ENCODE measurements around the gene CTNNAL1. TPM values are rescaled to one million over a fixed set of nuclear protein-coding genes. Genes with fewer than 3 reads are reported as not detected.

CTNNAL1 gene
- total and polyA plus RNA-seq, 2 donors (not counting 1 experiment from before 2014, with no cell fraction given): 0.04 to 1.5 TPM

GRCh38 chr9:109050444-109050843, 37.1 kb upstream of the CTNNAL1 start:
- H3K4me3 Mint-ChIP-seq: no peak overlapping the region
- ChIA-PET POLR2A (no interaction called here), CTCF (no interaction called here)
- Histone ChIP-seq H3K36me3 (replicated peaks in 1 of 2; ENCODE audit: control extremely low read depth in 1 of 2, control insufficient read depth in 1 of 2, extremely low read depth in 1 of 2, insufficient read depth in 2 of 2, low read length in 1 of 2) (peaks cover 7 to 52% of the 10 kb centered on the region in 2 experiments), H3K27ac (ENCODE audit: low read length in 2 of 2) (no peak overlapping the region), H3K4me1 (ENCODE audit: control insufficient read depth in 2 of 2, insufficient read depth in 2 of 2, low read length in 2 of 2) (no peaks in the 10 kb centered on the region), H3K9ac (ENCODE audit: low read length) (no peak overlapping the region), H3K79me2 (ENCODE audit: control insufficient read depth, insufficient read depth, low read length) (no peaks in the 10 kb centered on the region), H3K9me3 (ENCODE audit: control extremely low read depth in 1 of 3, control insufficient read depth in 2 of 3, insufficient read depth in 1 of 3, low read length in 2 of 3) (no peaks in the 10 kb centered on the region), H3K27me3 (replicated peaks in 1 of 4; ENCODE audit: control extremely low read depth in 1 of 4, control insufficient read depth in 3 of 4, insufficient read depth in 4 of 4, low read length in 3 of 4) (no peaks in the 10 kb centered on the region), H4K20me1 (ENCODE audit: control insufficient read depth, insufficient read depth, low read length, poor library complexity, severe bottlenecking) (no peaks in the 10 kb centered on the region), H3K4me3 (ENCODE audit: control extremely low read depth in 1 of 5, extremely low read depth in 1 of 5, insufficient read depth in 1 of 5, low read depth in 2 of 5, low read length in 4 of 5) (no peak overlapping the region), H2AFZ (ENCODE audit: insufficient read depth, low read depth, low read length, poor library complexity, severe bottlenecking) (no peak overlapping the region), H3K4me2 (replicated peaks; ENCODE audit: low read depth, low read length, poor library complexity, severe bottlenecking) (no peak overlapping the region)
- no peak overlapping the region for H3K27ac Mint-ChIP-seq
- no peak for TF ChIP-seq CTCF (IDR thresholded peaks at IDR 0.05)
- no peak for TF ChIP-seq EZH2 (IDR thresholded peaks at IDR 0.05; ENCODE audit: borderline replicate concordance, insufficient read depth, low read depth, low read length, poor library complexity, severe bottlenecking)
- ATAC-seq (ENCODE audit: low read depth) (no peak), DNase-seq (no peak)
- intact Hi-C loops (cut with micrococcal nuclease): no loop called here
- H3K27me3 Mint-ChIP-seq: no peaks in the 10 kb centered on the region
- H3K9me3 Mint-ChIP-seq (ENCODE audit: insufficient read depth): no peaks in the 10 kb centered on the region
- H3K4me1 Mint-ChIP-seq: no peaks in the 10 kb centered on the region
- 100% methylated on average over 5 of the region's 7 CpGs for WGBS (ENCODE audit: insufficient coverage)

- no peaks in the 10 kb centered on the region for H3K4me1 ChIP-seq (ENCODE audit: control insufficient read depth in 2 of 2, insufficient read depth in 2 of 2, low read length in 2 of 2)
- Mint-ChIP-seq H3K27me3 (no peaks in the 10 kb centered on the region), H3K9me3 (ENCODE audit: insufficient read depth) (no peaks in the 10 kb centered on the region), H3K4me1 (no peaks in the 10 kb centered on the region), H3K4me3 (no peak overlapping the region), H3K27ac (no peak overlapping the region)
- no peak overlapping the region for H3K27ac ChIP-seq (ENCODE audit: low read length in 2 of 2)
- no peak overlapping the region for H3K4me2 ChIP-seq (replicated peaks; ENCODE audit: low read depth, low read length, poor library complexity, severe bottlenecking)
- peaks cover 7 to 62% of the 10 kb centered on the region in 2 experiments for H3K36me3 ChIP-seq (replicated peaks in 1 of 2; ENCODE audit: control extremely low read depth in 1 of 2, control insufficient read depth in 1 of 2, extremely low read depth in 1 of 2, insufficient read depth in 2 of 2, low read length in 1 of 2)
- no peak overlapping the region for H2AFZ ChIP-seq (ENCODE audit: insufficient read depth, low read depth, low read length, poor library complexity, severe bottlenecking)
- ATAC-seq (ENCODE audit: low read depth): no peak
- H3K27me3 ChIP-seq (replicated peaks in 1 of 4; ENCODE audit: control extremely low read depth in 1 of 4, control insufficient read depth in 3 of 4, insufficient read depth in 4 of 4, low read length in 3 of 4): no peaks in the 10 kb centered on the region
- no peak for TF ChIP-seq CTCF (IDR thresholded peaks at IDR 0.05)
- no peak for TF ChIP-seq EZH2 (IDR thresholded peaks at IDR 0.05; ENCODE audit: borderline replicate concordance, insufficient read depth, low read depth, low read length, poor library complexity, severe bottlenecking)
- ChIA-PET POLR2A (no interaction called here), CTCF (interaction anchor here (0.6 kb wide), 1 partner anchor 422 kb away, joined by 4 read pairs; no protein-coding TSS in a partner anchor)
- intact Hi-C loops (cut with micrococcal nuclease): no loop called here
- WGBS (ENCODE audit: insufficient coverage): 96% methylated on average over 2 of the region's 3 CpGs
- H3K9ac ChIP-seq (ENCODE audit: low read length): no peak overlapping the region
- H4K20me1 ChIP-seq (ENCODE audit: control insufficient read depth, insufficient read depth, low read length, poor library complexity, severe bottlenecking): no peaks in the 10 kb centered on the region
- no peak overlapping the region for H3K4me3 ChIP-seq (ENCODE audit: control extremely low read depth in 1 of 5, extremely low read depth in 1 of 5, insufficient read depth in 1 of 5, low read depth in 2 of 5, low read length in 4 of 5)
- DNase-seq: no peak
- H3K9me3 ChIP-seq (ENCODE audit: control extremely low read depth in 1 of 3, control insufficient read depth in 2 of 3, insufficient read depth in 1 of 3, low read length in 2 of 3): no peaks in the 10 kb centered on the region
- no peaks in the 10 kb centered on the region for H3K79me2 ChIP-seq (ENCODE audit: control insufficient read depth, insufficient read depth, low read length)
Observed at GRCh38 chr9:109048822-109049221, 35.5 kb upstream of the CTNNAL1 start.
